K562 (cell line): ENCODE results near the gene SLC17A9. TPM values are rescaled to one million over a fixed set of nuclear protein-coding genes. Genes with fewer than 3 reads are reported as not detected.

Experiments used
- ETS2 ChIP-seq: IDR thresholded peaks from 2 replicates; pipeline ENCODE4 v1.6.1; 2016; ENCODE audit warnings: borderline replicate concordance, missing genetic modification characterization, mild to moderate bottlenecking, moderate library complexity, missing compliant biosample characterization; ENCODE audit not compliant: poor library complexity, severe bottlenecking
- EWSR1 ChIP-seq: fragments of 450-650 bp; IDR thresholded peaks from 2 replicates; pipeline ENCODE4 v1.6.1; 2018; ENCODE audit warnings: borderline replicate concordance, mild to moderate bottlenecking, low read depth, moderate library complexity; ENCODE audit not compliant: partially characterized antibody
- FOXO4 ChIP-seq: fragments of 450-650 bp; formaldehyde crosslinking; IDR thresholded peaks from 2 replicates; pipeline ENCODE4 v1.4.0; 2020; ENCODE audit warnings: mild to moderate bottlenecking, moderate library complexity
- MBD2 ChIP-seq: sonication (generic); IDR thresholded peaks from 2 replicates; pipeline ENCODE4 v1.6.1; 2016; ENCODE audit warnings: low read depth, borderline replicate concordance
- POLR2A ChIP-seq: fragments of 450-650 bp; conservative IDR thresholded peaks from 2 replicates; pipeline ENCODE4 v1.6.1; 2016
- RBM22 ChIP-seq: fragments of 200-400 bp; formaldehyde crosslinking; IDR thresholded peaks from 2 replicates; pipeline ENCODE4 v1.6.1; 2018; ENCODE audit warnings: low read length, low read depth; ENCODE audit not compliant: poor library complexity, severe bottlenecking
- SMAD2 ChIP-seq: fragments of 150-350 bp; IDR thresholded peaks from 2 replicates; pipeline ENCODE4 v1.6.1; 2014; ENCODE audit warnings: low read depth, mild to moderate bottlenecking, low read length
- TBL1XR1 ChIP-seq, 2 experiments: IDR thresholded peaks; 2 replicates each; pipeline ENCODE4 v1.6.1; 2012; ENCODE audit warnings: improper control_type of control experiment in 2 of 2, low read length in 2 of 2, mild to moderate bottlenecking in 1 of 2
- ZBTB49 ChIP-seq: sonication (generic); formaldehyde crosslinking; IDR thresholded peaks from 2 replicates; pipeline ENCODE4 v1.8.0; 2022; ENCODE audit warnings: missing genetic modification reagents, mild to moderate bottlenecking, borderline replicate concordance
- ZBTB5 ChIP-seq: fragments of 450-650 bp; IDR thresholded peaks from 2 replicates; pipeline ENCODE4 v1.6.1; 2017; ENCODE audit warnings: antibody characterized with exemption
- ZKSCAN8 ChIP-seq: fragments of 200-800 bp; sonication (Bioruptor generic); IDR thresholded peaks from 2 replicates; pipeline ENCODE4 v1.6.1; 2016; ENCODE audit warnings: missing genetic modification characterization, missing compliant biosample characterization
- ZNF263 ChIP-seq: sonication (generic); formaldehyde crosslinking; IDR thresholded peaks from 2 replicates; pipeline ENCODE4 v1.8.0; 2022; ENCODE audit warnings: mild to moderate bottlenecking, missing genetic modification reagents, borderline replicate concordance
- ZNF707 ChIP-seq: fragments of 250-450 bp; sonication (Bioruptor Pico); conservative IDR thresholded peaks from 2 replicates; pipeline ENCODE4 v1.8.0; 2022; ENCODE audit warnings: inconsistent platforms, mild to moderate bottlenecking, moderate library complexity
- polyA plus RNA-seq, 8 experiments: library from polyadenylated mRNA; depleted of rRNA in 4 of 8; stranded (reverse) in 5 of 8; unstranded in 3 of 8; fragments of >200 nt; fragmentation: Nextera tagmentation in 2 of 8; fragmentation: Illumina TruSeq in 1 of 8; extraction: Ambion mirVana in 2 of 8; extraction: Trizol in 1 of 8; gene quantifications; 2 replicates each; pipeline versions ENCODE4 v1.2.1 to v1.2.3, GENCODE V29; 2011 to 2014; ENCODE audit warnings: inconsistent platforms in 1 of 8, missing spikeins in 1 of 8
- total RNA-seq, 7 experiments: library from RNA; depleted of rRNA in 6 of 7; stranded (reverse); fragments of >200 nt in 6 of 7; fragmentation: Illumina TruSeq in 2 of 7; extraction: Trizol in 2 of 7; gene quantifications; 2 replicates each; pipeline versions ENCODE4 v1.2.1 to v1.2.3, GENCODE V29; 2011 to 2021; ENCODE audit warnings: low replicate concordance in 1 of 7
- TF ChIP-seq, protein P1 (sequence below): sonication (generic); formaldehyde crosslinking; IDR thresholded peaks from 2 replicates; pipeline ENCODE4 v1.8.0; 2022; ENCODE audit warnings: mild to moderate bottlenecking, missing genetic modification reagents

The SLC17A9 gene
- total and polyA plus RNA-seq, 9 of the 15 experiments (the other 6 are each of a cell fraction or from before 2014, with no cell fraction given) = 0.04 to 0.31 TPM; not detected in 7

GRCh38 chr20:62926229-62927127, 26.0 kb upstream of the SLC17A9 start, which contains the start of gene DIDO1 (continued):
- no peak for TF ChIP-seq ZBTB5
- no peak for TF ChIP-seq ZBTB49 (CRISPR knock-in tag)
- no peak for TF ChIP-seq ZNF707 (CRISPR knock-in tag)
- peak; percentile 29; the same call in 1 of the 2 replicates for TF ChIP-seq MBD2
- no peak for TF ChIP-seq SMAD2
- no peak for TF ChIP-seq EWSR1
- TF ChIP-seq, protein P1, sequence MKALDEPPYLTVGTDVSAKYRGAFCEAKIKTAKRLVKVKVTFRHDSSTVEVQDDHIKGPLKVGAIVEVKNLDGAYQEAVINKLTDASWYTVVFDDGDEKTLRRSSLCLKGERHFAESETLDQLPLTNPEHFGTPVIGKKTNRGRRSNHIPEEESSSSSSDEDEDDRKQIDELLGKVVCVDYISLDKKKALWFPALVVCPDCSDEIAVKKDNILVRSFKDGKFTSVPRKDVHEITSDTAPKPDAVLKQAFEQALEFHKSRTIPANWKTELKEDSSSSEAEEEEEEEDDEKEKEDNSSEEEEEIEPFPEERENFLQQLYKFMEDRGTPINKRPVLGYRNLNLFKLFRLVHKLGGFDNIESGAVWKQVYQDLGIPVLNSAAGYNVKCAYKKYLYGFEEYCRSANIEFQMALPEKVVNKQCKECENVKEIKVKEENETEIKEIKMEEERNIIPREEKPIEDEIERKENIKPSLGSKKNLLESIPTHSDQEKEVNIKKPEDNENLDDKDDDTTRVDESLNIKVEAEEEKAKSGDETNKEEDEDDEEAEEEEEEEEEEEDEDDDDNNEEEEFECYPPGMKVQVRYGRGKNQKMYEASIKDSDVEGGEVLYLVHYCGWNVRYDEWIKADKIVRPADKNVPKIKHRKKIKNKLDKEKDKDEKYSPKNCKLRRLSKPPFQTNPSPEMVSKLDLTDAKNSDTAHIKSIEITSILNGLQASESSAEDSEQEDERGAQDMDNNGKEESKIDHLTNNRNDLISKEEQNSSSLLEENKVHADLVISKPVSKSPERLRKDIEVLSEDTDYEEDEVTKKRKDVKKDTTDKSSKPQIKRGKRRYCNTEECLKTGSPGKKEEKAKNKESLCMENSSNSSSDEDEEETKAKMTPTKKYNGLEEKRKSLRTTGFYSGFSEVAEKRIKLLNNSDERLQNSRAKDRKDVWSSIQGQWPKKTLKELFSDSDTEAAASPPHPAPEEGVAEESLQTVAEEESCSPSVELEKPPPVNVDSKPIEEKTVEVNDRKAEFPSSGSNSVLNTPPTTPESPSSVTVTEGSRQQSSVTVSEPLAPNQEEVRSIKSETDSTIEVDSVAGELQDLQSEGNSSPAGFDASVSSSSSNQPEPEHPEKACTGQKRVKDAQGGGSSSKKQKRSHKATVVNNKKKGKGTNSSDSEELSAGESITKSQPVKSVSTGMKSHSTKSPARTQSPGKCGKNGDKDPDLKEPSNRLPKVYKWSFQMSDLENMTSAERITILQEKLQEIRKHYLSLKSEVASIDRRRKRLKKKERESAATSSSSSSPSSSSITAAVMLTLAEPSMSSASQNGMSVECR = peak; percentile 24
- TF ChIP-seq FOXO4 (CRISPR knock-in tag) = no peak
- TF ChIP-seq ETS2 (tag) = no peak
- TF ChIP-seq POLR2A = peak; percentile 75
- peak; percentile 57 for TF ChIP-seq RBM22
- no peak for TF ChIP-seq TBL1XR1 (IDR thresholded peaks at IDR 0.05; ENCODE audit: low read length in 2 of 2)
- TF ChIP-seq ZKSCAN8 (CRISPR knock-in tag) = no peak
- no peak for TF ChIP-seq ZNF263 (CRISPR knock-in tag)
